ENCODE measurements around the gene HBEGF. TPM values are rescaled to one million over a fixed set of nuclear protein-coding genes. Genes with fewer than 3 reads are reported as not detected.
A peak's percentile ranks its signal among the peaks of the same experiment; 100 is the strongest.

The HBEGF gene
- total and polyA plus RNA-seq, 7 donors = 4.7 to 17.6 (median 10.9) TPM

DNA sequence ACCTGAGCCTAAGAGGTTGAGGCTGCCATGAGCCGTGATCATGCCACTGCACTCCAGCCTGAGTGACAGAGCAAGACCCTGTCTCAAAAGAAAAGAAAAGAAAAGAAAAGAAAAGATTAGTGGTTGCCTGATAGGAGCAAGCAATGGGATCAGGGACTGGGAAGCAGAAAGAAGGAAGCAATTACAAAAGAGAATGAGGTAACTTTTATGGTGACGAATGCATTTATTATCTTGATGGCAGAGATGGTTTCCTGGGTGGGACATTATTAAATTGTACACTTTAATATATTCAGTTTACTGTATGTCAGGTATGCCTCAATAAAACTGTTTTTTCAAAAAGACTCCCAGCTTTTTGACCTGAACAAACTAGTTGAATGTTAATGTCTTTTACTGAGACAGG lies 36.0 kb downstream of the HBEGF start:
- intact Hi-C loops (cut with DNase I) = no loop called here
- DNase-seq = no peak
- no peak for TF ChIP-seq POLR2A (IDR thresholded peaks at IDR 0.05)
- no peak for TF ChIP-seq EP300 (IDR thresholded peaks at IDR 0.05)
- TF ChIP-seq, protein P1, sequence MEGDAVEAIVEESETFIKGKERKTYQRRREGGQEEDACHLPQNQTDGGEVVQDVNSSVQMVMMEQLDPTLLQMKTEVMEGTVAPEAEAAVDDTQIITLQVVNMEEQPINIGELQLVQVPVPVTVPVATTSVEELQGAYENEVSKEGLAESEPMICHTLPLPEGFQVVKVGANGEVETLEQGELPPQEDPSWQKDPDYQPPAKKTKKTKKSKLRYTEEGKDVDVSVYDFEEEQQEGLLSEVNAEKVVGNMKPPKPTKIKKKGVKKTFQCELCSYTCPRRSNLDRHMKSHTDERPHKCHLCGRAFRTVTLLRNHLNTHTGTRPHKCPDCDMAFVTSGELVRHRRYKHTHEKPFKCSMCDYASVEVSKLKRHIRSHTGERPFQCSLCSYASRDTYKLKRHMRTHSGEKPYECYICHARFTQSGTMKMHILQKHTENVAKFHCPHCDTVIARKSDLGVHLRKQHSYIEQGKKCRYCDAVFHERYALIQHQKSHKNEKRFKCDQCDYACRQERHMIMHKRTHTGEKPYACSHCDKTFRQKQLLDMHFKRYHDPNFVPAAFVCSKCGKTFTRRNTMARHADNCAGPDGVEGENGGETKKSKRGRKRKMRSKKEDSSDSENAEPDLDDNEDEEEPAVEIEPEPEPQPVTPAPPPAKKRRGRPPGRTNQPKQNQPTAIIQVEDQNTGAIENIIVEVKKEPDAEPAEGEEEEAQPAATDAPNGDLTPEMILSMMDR (IDR thresholded peaks at IDR 0.05) = no peak
- TF ChIP-seq POLR2AphosphoS5 (IDR thresholded peaks at IDR 0.05) = no peak
- no peaks in the 10 kb centered on the region for H3K9me3 ChIP-seq
- no peak overlapping the region for H3K4me3 ChIP-seq
- no peaks in the 10 kb centered on the region for H3K27me3 ChIP-seq
- H3K36me3 ChIP-seq = no peaks in the 10 kb centered on the region
- 47 to 62% methylated on average over 2 of the region's 2 CpGs for WGBS, 2 donors
- H3K4me1 ChIP-seq = peaks cover 0 to 29% (median 17%) of the 10 kb centered on the region in 4 donors
- H3K27ac ChIP-seq = peak overlapping the region; percentile 20 to 77 (median 68)

DNA sequence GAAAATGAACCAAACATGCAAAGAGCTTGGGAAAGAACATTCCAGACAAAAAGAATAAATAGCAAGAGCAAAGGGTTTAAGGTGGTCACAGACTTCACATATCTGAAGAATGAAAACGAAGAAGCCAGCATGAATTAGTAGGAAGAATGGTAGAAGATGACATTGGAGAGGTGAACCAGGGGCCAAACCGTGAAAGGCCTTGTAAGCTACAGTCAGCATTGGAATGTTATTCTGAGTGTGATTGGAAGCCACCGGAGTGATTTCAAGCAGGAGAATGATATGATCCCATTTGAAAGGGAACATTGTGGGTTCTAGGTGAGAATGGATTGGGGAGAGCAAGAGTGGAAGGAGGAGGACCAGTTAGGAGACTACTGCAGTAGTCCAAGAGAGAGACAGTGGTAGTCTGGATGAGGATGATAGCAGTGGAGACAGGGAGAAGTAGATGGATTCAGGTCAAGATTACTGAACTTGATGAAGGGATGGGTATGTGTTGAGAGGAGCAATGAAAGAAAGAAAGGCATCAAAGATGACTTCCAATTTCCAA lies 36.6 kb downstream of the HBEGF start:
- TF ChIP-seq POLR2AphosphoS5 (IDR thresholded peaks at IDR 0.05) = no peak
- TF ChIP-seq EP300 (IDR thresholded peaks at IDR 0.05) = no peak
- TF ChIP-seq POLR2A (IDR thresholded peaks at IDR 0.05) = no peak
- TF ChIP-seq, protein P1 (IDR thresholded peaks at IDR 0.05) = no peak
- intact Hi-C loops (cut with DNase I) = no loop called here
- DNase-seq = no peak
- Histone ChIP-seq H3K27me3 (no peaks in the 10 kb centered on the region), H3K36me3 (no peaks in the 10 kb centered on the region), H3K4me3 (no peak overlapping the region), H3K27ac (peak overlapping the region in 2 of 4 donors; percentile 74 to 77), H3K9me3 (no peaks in the 10 kb centered on the region), H3K4me1 (peaks cover 0 to 29% (median 17%) of the 10 kb centered on the region in 4 donors)
- WGBS, 2 donors = 94 to 95% methylated on average over 3 of the region's 3 CpGs

- TF ChIP-seq POLR2AphosphoS5 (IDR thresholded peaks at IDR 0.05) = no peak
- TF ChIP-seq EP300 (IDR thresholded peaks at IDR 0.05) = no peak
- no peak for TF ChIP-seq POLR2A (IDR thresholded peaks at IDR 0.05)
- TF ChIP-seq, protein P1 (IDR thresholded peaks at IDR 0.05) = no peak
- DNase-seq = no peak
- intact Hi-C loops (cut with DNase I) = no loop called here
- Histone ChIP-seq H3K27me3 (no peaks in the 10 kb centered on the region), H3K36me3 (no peaks in the 10 kb centered on the region), H3K27ac (no peak overlapping the region), H3K9me3 (no peaks in the 10 kb centered on the region), H3K4me3 (no peak overlapping the region), H3K4me1 (peaks cover 0 to 33% (median 18%) of the 10 kb centered on the region in 4 donors)
- 94 to 95% methylated on average over 1 of the region's 1 CpG for WGBS, 2 donors
These were observed 40.9 kb downstream of the HBEGF start for GRCh38 chr5:140305471-140305870.

- H3K27me3 ChIP-seq = no peaks in the 10 kb centered on the region
- peaks cover 0 to 14% (median 0%) of the 10 kb centered on the region in 4 donors for H3K36me3 ChIP-seq
- 89 to 91% methylated on average over 15 of the region's 15 CpGs for WGBS, 2 donors
- no peak overlapping the region for H3K27ac ChIP-seq
- DNase-seq = no peak
- H3K4me3 ChIP-seq = no peak overlapping the region
- intact Hi-C loops (cut with DNase I) = loop anchor here (2.0 to 5.0 kb wide), 3 partner anchors 42 to 61 kb away; no protein-coding TSS in a partner anchor
- TF ChIP-seq, protein P1 (IDR thresholded peaks at IDR 0.05) = no peak
- TF ChIP-seq EP300 (IDR thresholded peaks at IDR 0.05) (no peak), POLR2AphosphoS5 (IDR thresholded peaks at IDR 0.05) (no peak), POLR2A (IDR thresholded peaks at IDR 0.05) (no peak)
- H3K9me3 ChIP-seq = no peaks in the 10 kb centered on the region
- peaks cover 0 to 40% (median 21%) of the 10 kb centered on the region in 4 donors for H3K4me1 ChIP-seq
These were observed 42.4 kb downstream of the HBEGF start for GRCh38 chr5:140303966-140304365.
